NCI-H1092 (cell line): ENCODE data around the gene PLA2G4E.

ENCODE experiments used
- DNase-seq: peaks from one replicate; lab custom pipeline; 2025; lab: John Stamatoyannopoulos, UW

The PLA2G4E gene

GRCh38 chr15:41933771-41934170 is 87.1 kb downstream of the PLA2G4E start:
- DNase-seq, result no peak

GRCh38 chr15:41933326-41933725 is 87.5 kb downstream of the PLA2G4E start:
- DNase-seq, result no peak

GRCh38 chr15:41932511-41933289 is 88.1 kb downstream of the PLA2G4E start:
- DNase-seq, result no peak

GRCh38 chr15:41932101-41932500 is 88.7 kb downstream of the PLA2G4E start:
- no peak for DNase-seq
